SJCRH30 (cell line): ENCODE measurements around the gene RYR2. TPM values are rescaled to one million over a fixed set of nuclear protein-coding genes. Genes with fewer than 3 reads are reported as not detected.
A peak's percentile ranks its signal among the peaks of the same experiment; 100 is the strongest.
"Not testable (repeated sequence)": the region's sequence is repeated elsewhere in the genome, so short reads cannot be mapped to it uniquely, and the experiment has no call there.

Source experiments
- DNase-seq, 2 experiments: peaks; one replicate each; pipeline ENCODE4 v3.0.0-alpha.2; 2015 to 2020
- H3K27ac ChIP-seq: fragments of 250-450 bp; sonication (Bioruptor Pico); 2 replicates; pipeline ENCODE4 v1.5.1; 2020; ENCODE audit warnings: mild to moderate bottlenecking, moderate library complexity
- H3K27me3 ChIP-seq: fragments of 250-450 bp; sonication (Bioruptor Pico); 2 replicates; pipeline ENCODE4 v1.5.1; 2020; ENCODE audit warnings: mild to moderate bottlenecking, moderate library complexity
- H3K36me3 ChIP-seq: fragments of 250-450 bp; sonication (Bioruptor Pico); 2 replicates; pipeline ENCODE4 v1.5.1; 2020; ENCODE audit warnings: mild to moderate bottlenecking, moderate library complexity
- H3K4me1 ChIP-seq: fragments of 250-450 bp; sonication (Bioruptor Pico); 2 replicates; pipeline ENCODE4 v1.5.1; 2020; ENCODE audit warnings: mild to moderate bottlenecking, moderate library complexity
- H3K4me3 ChIP-seq: fragments of 250-450 bp; sonication (Bioruptor Pico); 2 replicates; pipeline ENCODE4 v1.5.1; 2020; ENCODE audit warnings: mild to moderate bottlenecking, moderate library complexity
- H3K9me3 ChIP-seq: fragments of 250-450 bp; sonication (Bioruptor Pico); replicated peaks from 2 replicates; pipeline ENCODE4 v1.5.1; 2020; ENCODE audit warnings: mild to moderate bottlenecking, moderate library complexity
- total RNA-seq: library from RNA; depleted of rRNA; stranded (reverse); fragments of >200 nt; shearing (Covaris generic); gene quantifications from 2 replicates; pipeline ENCODE4 v1.2.3, GENCODE V29; 2014

RYR2 gene
- total RNA-seq, 1 experiment from 2014 or later: 1.3 TPM

DNA sequence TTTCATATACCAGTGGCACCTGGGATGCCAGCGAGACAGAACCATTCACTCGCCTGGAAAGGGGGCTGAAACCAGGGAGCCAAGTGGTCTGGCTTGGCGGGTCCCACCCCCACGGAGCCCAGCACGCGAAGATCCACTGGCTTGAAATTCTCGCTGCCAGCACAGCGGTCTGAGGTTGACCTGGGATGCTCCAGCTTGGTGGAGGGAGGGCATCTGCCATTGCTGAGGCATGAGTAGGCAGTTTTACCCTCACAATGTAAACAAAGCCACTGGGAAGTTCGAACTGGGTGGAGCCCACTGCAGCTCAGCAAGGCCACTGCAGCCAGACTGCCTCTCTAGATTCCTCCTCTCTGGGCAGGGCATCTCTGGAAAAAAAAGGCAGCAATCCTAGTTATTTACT lies 778.6 kb downstream of the RYR2 start:
- DNase-seq, H3K27me3 ChIP-seq, H3K27ac ChIP-seq, H3K9me3 ChIP-seq, H3K36me3 ChIP-seq, H3K4me3 ChIP-seq, H3K4me1 ChIP-seq: not testable (repeated sequence)

DNA sequence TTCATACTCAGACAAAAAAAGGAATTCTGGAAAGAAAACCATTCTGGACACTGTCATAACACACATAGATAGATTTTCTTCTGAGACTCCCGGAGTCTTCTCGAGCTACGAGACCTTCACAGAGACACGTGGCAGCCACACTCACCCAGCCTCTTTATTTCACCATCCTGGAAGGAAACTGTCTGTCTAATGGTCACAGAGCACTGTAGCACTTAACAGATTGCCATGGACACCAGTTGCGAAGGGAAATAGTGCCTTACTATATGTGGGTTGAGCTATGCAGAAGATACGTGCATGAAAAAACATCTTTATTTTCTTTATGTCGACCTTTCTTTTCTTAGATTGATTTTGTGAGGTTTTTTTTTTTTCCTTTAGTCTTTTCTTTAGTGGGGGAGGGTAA lies 790.9 kb downstream of the RYR2 start:
- Histone ChIP-seq H3K36me3 (no peaks in the 10 kb centered on the region), H3K4me1 (no peaks in the 10 kb centered on the region), H3K4me3 (no peak overlapping the region), H3K27me3 (no peaks in the 10 kb centered on the region), H3K9me3 (no peaks in the 10 kb centered on the region), H3K27ac (no peak overlapping the region)
- no peak for DNase-seq

DNA sequence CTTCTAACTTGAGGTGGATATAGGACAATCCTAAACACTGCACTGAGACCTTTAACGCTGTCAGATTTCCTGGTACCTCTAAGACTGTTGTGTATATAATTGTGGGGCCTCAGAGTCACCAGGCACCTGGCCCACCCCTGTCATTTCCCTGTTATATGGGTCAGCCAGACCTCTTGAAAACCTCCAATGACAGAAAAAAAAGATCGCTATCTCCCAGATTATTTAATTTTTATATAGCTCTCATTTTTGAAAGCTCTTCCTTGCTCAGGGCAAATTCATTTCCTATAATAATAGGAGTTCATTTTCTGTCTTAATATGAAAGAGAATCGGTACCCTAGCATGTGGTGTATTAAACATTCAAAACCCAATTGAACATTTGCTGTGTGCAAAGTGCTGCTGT lies 792.1 kb downstream of the RYR2 start:
- DNase-seq: no peak
- Histone ChIP-seq H3K4me1 (no peaks in the 10 kb centered on the region), H3K36me3 (no peaks in the 10 kb centered on the region), H3K27ac (no peak overlapping the region), H3K27me3 (no peaks in the 10 kb centered on the region), H3K9me3 (no peaks in the 10 kb centered on the region), H3K4me3 (no peak overlapping the region)

DNA sequence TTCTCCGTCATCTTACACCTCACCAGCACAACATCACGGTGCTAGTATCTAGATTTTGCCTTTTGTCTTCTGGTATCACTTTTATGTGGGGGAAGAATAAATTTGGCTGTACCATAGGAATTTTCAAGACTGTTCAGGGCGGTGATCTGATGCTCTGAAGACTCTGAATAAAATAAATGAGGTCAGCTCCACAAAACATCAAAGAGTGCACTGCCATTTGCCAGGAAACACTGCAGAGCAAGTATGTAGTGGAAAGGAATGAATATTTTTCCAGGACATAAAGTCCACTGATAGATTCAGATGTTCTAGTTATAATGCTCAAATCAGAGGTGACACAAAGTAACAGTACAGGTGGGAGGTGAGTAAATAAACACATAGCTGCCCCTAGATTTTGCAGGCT lies 792.5 kb downstream of the RYR2 start:
- Histone ChIP-seq H3K9me3 (no peaks in the 10 kb centered on the region), H3K4me3 (no peak overlapping the region), H3K27me3 (no peaks in the 10 kb centered on the region), H3K4me1 (no peaks in the 10 kb centered on the region), H3K27ac (no peak overlapping the region), H3K36me3 (no peaks in the 10 kb centered on the region)
- no peak for DNase-seq

GRCh38 chr1:237838320-237838719 lies 796.3 kb downstream of the RYR2 start:
- Histone ChIP-seq H3K27ac (no peak overlapping the region), H3K36me3 (no peaks in the 10 kb centered on the region), H3K9me3 (no peaks in the 10 kb centered on the region), H3K27me3 (no peaks in the 10 kb centered on the region), H3K4me1 (no peaks in the 10 kb centered on the region), H3K4me3 (no peak overlapping the region)
- no peak for DNase-seq

- Histone ChIP-seq H3K4me3 (no peak overlapping the region), H3K27me3 (no peaks in the 10 kb centered on the region), H3K9me3 (no peaks in the 10 kb centered on the region), H3K27ac (no peak overlapping the region), H3K36me3 (no peaks in the 10 kb centered on the region), H3K4me1 (no peaks in the 10 kb centered on the region)
- no peak for DNase-seq
Measured at GRCh38 chr1:237838904-237839534, 797.0 kb downstream of the RYR2 start.

GRCh38 chr1:237841485-237841884 lies 799.5 kb downstream of the RYR2 start:
- no peaks in the 10 kb centered on the region for H3K9me3 ChIP-seq
- H3K4me1 ChIP-seq: no peaks in the 10 kb centered on the region
- H3K27ac ChIP-seq: no peak overlapping the region
- no peaks in the 10 kb centered on the region for H3K36me3 ChIP-seq
- no peak for DNase-seq
- no peak overlapping the region for H3K4me3 ChIP-seq
- H3K27me3 ChIP-seq: no peaks in the 10 kb centered on the region

DNA sequence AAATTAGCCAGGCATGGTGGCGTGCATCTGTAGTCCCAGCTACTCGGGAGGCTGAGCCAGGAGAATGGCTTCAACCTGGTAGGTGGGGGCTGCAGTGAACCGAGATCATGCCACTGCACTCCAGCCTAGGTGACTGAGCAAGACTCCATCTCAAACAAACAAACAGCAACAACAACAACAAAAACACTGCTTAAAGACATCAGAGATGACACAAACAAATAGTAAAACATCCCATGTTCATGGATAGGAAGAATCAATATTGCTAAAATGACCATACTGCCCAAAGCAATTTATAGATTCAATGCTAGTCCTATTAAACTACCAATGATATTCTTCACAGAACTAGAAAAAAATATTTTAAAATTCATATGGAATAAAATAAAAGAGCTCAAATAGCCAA lies 801.5 kb downstream of the RYR2 start:
- not testable (repeated sequence) for H3K4me3 ChIP-seq

DNA sequence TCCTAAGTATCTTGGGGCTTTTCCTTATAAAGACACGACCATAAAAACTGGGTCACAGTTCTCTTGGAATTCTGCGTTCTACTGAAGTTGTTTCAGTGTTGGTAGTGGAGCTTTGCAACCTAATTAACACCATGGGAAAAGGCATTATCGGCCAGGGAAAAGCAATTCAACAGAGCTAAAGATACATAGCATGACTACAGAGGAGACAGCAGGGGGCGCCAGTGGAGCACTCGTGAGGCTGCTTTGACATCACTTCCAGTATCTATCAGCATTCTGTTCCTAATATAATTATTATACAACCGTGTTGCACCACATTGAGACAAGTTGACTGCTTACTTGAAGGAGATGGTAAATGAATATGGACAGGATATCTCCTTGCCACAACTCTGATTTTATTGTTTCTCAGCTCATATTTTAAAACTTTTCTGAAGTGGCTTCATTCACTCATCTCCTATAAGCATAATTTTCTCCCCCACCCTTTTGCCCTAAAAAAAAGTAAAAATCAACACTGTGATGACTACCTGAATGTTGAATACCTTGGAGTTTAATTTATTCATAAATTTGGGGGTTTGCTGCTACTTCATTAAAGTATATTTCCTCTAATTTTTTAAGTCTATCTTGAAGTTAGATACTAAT lies 809.3 kb downstream of the RYR2 start:
- no peak overlapping the region for H3K27ac ChIP-seq
- H3K27me3 ChIP-seq: no peaks in the 10 kb centered on the region
- DNase-seq: peak; percentile 52 to 82
- H3K9me3 ChIP-seq: no peaks in the 10 kb centered on the region
- H3K36me3 ChIP-seq: no peaks in the 10 kb centered on the region
- H3K4me1 ChIP-seq: no peaks in the 10 kb centered on the region
- H3K4me3 ChIP-seq: no peak overlapping the region

More for the DNA sequence above, 801.5 kb downstream of the RYR2 start:
- not testable (repeated sequence) for H3K9me3 ChIP-seq, H3K27ac ChIP-seq, H3K4me1 ChIP-seq, DNase-seq, H3K27me3 ChIP-seq, H3K36me3 ChIP-seq

- Histone ChIP-seq H3K27me3 (no peaks in the 10 kb centered on the region), H3K27ac (no peak overlapping the region), H3K4me3 (no peak overlapping the region), H3K4me1 (no peaks in the 10 kb centered on the region), H3K9me3 (no peaks in the 10 kb centered on the region), H3K36me3 (no peaks in the 10 kb centered on the region)
- DNase-seq: no peak
Measured at GRCh38 chr1:237852342-237852741, 810.4 kb downstream of the RYR2 start.

DNA sequence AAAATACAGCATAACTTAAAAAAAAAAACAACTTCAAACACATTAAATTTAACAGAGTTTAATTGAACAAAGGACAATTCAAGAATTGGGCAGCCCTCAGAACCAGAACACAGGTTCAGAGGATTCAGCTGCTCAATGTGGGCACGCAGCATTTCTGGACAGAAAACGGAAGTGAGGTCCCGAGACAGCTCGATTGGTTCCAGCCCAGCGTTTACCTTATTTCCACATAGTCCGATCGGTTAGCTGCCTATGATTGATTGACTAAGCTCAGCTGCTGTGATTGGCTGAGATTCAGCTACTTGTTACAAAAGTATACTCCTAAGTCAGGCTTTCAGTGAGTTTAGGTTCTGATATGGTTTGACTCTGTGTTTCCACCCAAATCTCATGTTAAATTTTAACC lies 815.5 kb downstream of the RYR2 start:
- Histone ChIP-seq H3K9me3 (no peaks in the 10 kb centered on the region), H3K4me1 (0 out of 2 replicates have a peak, but pooled peaks cover 7% of the 10 kb centered on the region), H3K4me3 (no peak overlapping the region), H3K36me3 (no peaks in the 10 kb centered on the region), H3K27ac (no peak overlapping the region), H3K27me3 (no peaks in the 10 kb centered on the region)
- DNase-seq: no peak

- DNase-seq: no peak
- Histone ChIP-seq H3K27ac (no peak overlapping the region), H3K9me3 (no peaks in the 10 kb centered on the region), H3K4me3 (no peak overlapping the region), H3K4me1 (0 out of 2 replicates have a peak, but pooled peaks cover 7% of the 10 kb centered on the region), H3K27me3 (no peaks in the 10 kb centered on the region), H3K36me3 (no peaks in the 10 kb centered on the region)
Measured at GRCh38 chr1:237858992-237859391, 817.0 kb downstream of the RYR2 start.

DNA sequence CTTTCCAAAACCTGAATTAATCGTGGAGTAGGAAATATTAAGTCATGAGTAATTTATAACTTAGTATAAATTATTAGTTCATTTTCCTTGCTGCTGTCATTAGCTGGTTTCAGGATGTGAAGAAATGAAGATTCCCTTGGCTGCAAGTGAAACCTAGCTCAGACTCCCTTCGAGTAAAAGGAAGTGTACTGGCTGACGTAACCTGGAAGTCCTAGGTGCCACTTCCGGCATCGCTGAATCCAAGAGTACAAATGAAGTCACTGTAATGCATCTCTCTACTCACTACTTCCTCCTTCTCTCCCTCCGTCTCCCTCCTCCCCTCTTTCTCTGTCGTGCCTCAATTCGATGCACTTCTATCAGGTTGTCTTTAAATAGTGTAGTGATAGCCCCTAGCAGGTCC lies 820.0 kb downstream of the RYR2 start:
- Histone ChIP-seq H3K4me3 (no peak overlapping the region), H3K36me3 (no peaks in the 10 kb centered on the region), H3K4me1 (0 out of 2 replicates have a peak, but pooled peaks cover 7% of the 10 kb centered on the region), H3K27ac (no peak overlapping the region), H3K27me3 (no peaks in the 10 kb centered on the region), H3K9me3 (no peaks in the 10 kb centered on the region)
- DNase-seq: no peak

DNA sequence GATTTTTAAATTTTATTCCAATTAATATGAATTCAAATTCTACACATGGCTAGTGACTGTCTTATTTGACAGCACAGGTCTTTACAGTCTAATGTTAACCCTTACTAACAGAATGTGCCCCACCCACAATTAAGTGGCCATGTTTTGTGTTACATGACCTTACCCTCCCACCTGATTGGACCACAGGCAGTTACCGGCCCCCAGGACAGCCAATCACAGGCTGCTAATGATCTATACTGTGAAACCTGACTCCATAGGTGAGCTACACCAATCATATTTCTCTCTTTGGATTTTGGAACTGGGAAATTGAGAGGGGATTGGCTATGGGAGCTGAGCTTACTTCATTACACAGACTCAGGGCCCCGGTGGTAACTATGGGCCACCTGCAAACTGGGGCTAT lies 821.2 kb downstream of the RYR2 start:
- H3K4me3 ChIP-seq: no peak overlapping the region
- no peak overlapping the region for H3K27ac ChIP-seq
- peak in 1 of 2 experiments; percentile 36 for DNase-seq
- no peaks in the 10 kb centered on the region for H3K9me3 ChIP-seq
- H3K27me3 ChIP-seq: no peaks in the 10 kb centered on the region
- no peaks in the 10 kb centered on the region for H3K36me3 ChIP-seq
- H3K4me1 ChIP-seq: peaks cover 10% of the 10 kb centered on the region

DNA sequence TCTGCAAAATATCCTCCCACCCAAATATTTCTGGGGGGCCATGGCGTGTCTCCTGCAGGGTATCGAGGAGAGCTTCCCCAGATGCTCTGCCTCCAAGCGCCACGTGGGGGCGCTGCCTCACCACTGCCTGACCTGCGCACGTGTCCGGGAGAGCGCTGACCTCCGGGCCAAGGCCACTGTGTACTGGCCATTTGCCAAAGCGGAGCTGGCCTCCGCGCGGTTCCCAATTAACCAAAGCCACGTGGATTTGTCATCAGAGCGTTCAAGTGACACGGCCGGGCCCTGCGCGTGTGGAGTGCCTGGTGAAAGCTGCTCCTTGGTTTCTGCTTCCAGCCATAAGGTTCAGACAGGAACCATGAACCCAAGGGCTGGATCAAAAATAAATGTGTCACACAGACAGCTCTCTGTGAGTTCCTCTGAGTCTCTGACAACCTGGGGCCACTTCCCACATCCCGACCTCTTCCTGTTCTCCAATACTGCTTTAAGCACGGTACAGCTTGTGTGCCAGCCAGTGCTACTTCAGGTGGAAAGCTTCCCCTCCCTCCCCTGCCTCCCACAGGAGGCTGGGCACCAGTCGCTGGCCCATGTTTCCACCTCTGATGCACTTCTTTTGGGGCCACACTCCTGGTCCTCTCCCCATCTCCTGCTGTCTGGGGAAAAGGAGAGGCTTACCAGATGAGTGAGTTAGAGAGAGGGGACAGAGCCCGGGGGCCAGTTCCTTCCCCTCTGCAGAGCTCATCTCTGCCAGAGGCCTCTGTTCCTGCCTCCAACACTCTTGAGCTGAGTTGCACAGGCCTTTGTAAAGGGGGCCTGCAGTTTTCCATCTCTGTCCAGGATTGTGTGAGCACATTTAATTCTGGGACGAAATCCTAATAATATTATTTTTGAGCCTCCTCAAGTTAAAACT lies 822.6 kb downstream of the RYR2 start:
- peak; percentile 56 to 73 for DNase-seq
- Histone ChIP-seq H3K27ac (peak overlapping the region; percentile 15; the same call in 1 of the 2 replicates), H3K9me3 (no peaks in the 10 kb centered on the region), H3K27me3 (no peaks in the 10 kb centered on the region), H3K36me3 (no peaks in the 10 kb centered on the region), H3K4me1 (peaks cover 3% of the 10 kb centered on the region), H3K4me3 (peak overlapping the region; percentile 48)
